Measurements from ENCODE around the gene ZC3H13.
A peak's percentile ranks its signal among the peaks of the same experiment; 100 is the strongest.

ZC3H13 gene

GRCh38 chr13:46071590-46072249 is 19.2 kb upstream of the ZC3H13 start:
- Histone ChIP-seq H3K4me3 (ENCODE audit: low read length in 2 of 2) (no peak overlapping the region), H3K4me1 (ENCODE audit: control insufficient read depth in 2 of 2, insufficient read depth in 2 of 2, low read length in 2 of 2) (no peaks in the 10 kb centered on the region), H3K9ac (ENCODE audit: low read depth in 1 of 2, low read length in 2 of 2) (no peak overlapping the region), H3K36me3 (ENCODE audit: control insufficient read depth in 2 of 2, insufficient read depth in 2 of 2, low read length in 2 of 2) (no peaks in the 10 kb centered on the region), H3K9me3 (ENCODE audit: control insufficient read depth in 2 of 2, low read length in 2 of 2) (no peaks in the 10 kb centered on the region), H3K27me3 (ENCODE audit: control insufficient read depth in 2 of 2, insufficient read depth in 2 of 2, low read length in 2 of 2) (no peaks in the 10 kb centered on the region), H3K27ac (ENCODE audit: low read depth in 2 of 2, low read length in 2 of 2) (no peak overlapping the region)

GRCh38 chr13:46063292-46063691 is 10.7 kb upstream of the ZC3H13 start:
- no peaks in the 10 kb centered on the region for H3K27me3 ChIP-seq (ENCODE audit: control insufficient read depth in 2 of 2, insufficient read depth in 2 of 2, low read length in 2 of 2)
- no peaks in the 10 kb centered on the region for H3K36me3 ChIP-seq (ENCODE audit: control insufficient read depth in 2 of 2, insufficient read depth in 2 of 2, low read length in 2 of 2)
- no peaks in the 10 kb centered on the region for H3K4me1 ChIP-seq (ENCODE audit: control insufficient read depth in 2 of 2, insufficient read depth in 2 of 2, low read length in 2 of 2)
- H3K9me3 ChIP-seq (ENCODE audit: control insufficient read depth in 2 of 2, low read length in 2 of 2) = no peaks in the 10 kb centered on the region
- H3K27ac ChIP-seq (ENCODE audit: low read depth in 2 of 2, low read length in 2 of 2) = no peak overlapping the region
- H3K4me3 ChIP-seq (ENCODE audit: low read length in 2 of 2) = no peak overlapping the region
- no peak overlapping the region for H3K9ac ChIP-seq (ENCODE audit: low read depth in 1 of 2, low read length in 2 of 2)

- Histone ChIP-seq H3K36me3 (ENCODE audit: control insufficient read depth in 2 of 2, insufficient read depth in 2 of 2, low read length in 2 of 2) (no peaks in the 10 kb centered on the region), H3K27me3 (ENCODE audit: control insufficient read depth in 2 of 2, insufficient read depth in 2 of 2, low read length in 2 of 2) (no peaks in the 10 kb centered on the region)
Observed at GRCh38 chr13:46062185-46062584, 9.6 kb upstream of the ZC3H13 start.

GRCh38 chr13:46059405-46059804 is 6.9 kb upstream of the ZC3H13 start:
- Histone ChIP-seq H3K27ac (ENCODE audit: low read depth in 2 of 2, low read length in 2 of 2) (no peak overlapping the region), H3K27me3 (ENCODE audit: control insufficient read depth in 2 of 2, insufficient read depth in 2 of 2, low read length in 2 of 2) (no peaks in the 10 kb centered on the region), H3K9me3 (ENCODE audit: control insufficient read depth in 2 of 2, low read length in 2 of 2) (no peaks in the 10 kb centered on the region), H3K9ac (ENCODE audit: low read depth in 1 of 2, low read length in 2 of 2) (no peak overlapping the region), H3K4me3 (ENCODE audit: low read length in 2 of 2) (no peak overlapping the region), H3K4me1 (ENCODE audit: control insufficient read depth in 2 of 2, insufficient read depth in 2 of 2, low read length in 2 of 2) (no peaks in the 10 kb centered on the region), H3K36me3 (ENCODE audit: control insufficient read depth in 2 of 2, insufficient read depth in 2 of 2, low read length in 2 of 2) (no peaks in the 10 kb centered on the region)

More at GRCh38 chr13:46062185-46062584, 9.6 kb upstream of the ZC3H13 start:
- Histone ChIP-seq H3K4me1 (ENCODE audit: control insufficient read depth in 2 of 2, insufficient read depth in 2 of 2, low read length in 2 of 2) (no peaks in the 10 kb centered on the region), H3K9me3 (ENCODE audit: control insufficient read depth in 2 of 2, low read length in 2 of 2) (no peaks in the 10 kb centered on the region), H3K9ac (ENCODE audit: low read depth in 1 of 2, low read length in 2 of 2) (no peak overlapping the region), H3K27ac (ENCODE audit: low read depth in 2 of 2, low read length in 2 of 2) (no peak overlapping the region), H3K4me3 (ENCODE audit: low read length in 2 of 2) (no peak overlapping the region)

- Histone ChIP-seq H3K9me3 (ENCODE audit: control insufficient read depth in 2 of 2, low read length in 2 of 2) (no peaks in the 10 kb centered on the region), H3K36me3 (ENCODE audit: control insufficient read depth in 2 of 2, insufficient read depth in 2 of 2, low read length in 2 of 2) (no peaks in the 10 kb centered on the region), H3K9ac (ENCODE audit: low read depth in 1 of 2, low read length in 2 of 2) (no peak overlapping the region), H3K27ac (ENCODE audit: low read depth in 2 of 2, low read length in 2 of 2) (no peak overlapping the region), H3K27me3 (ENCODE audit: control insufficient read depth in 2 of 2, insufficient read depth in 2 of 2, low read length in 2 of 2) (peaks cover 0 to 3% of the 10 kb centered on the region in 2 donors), H3K4me1 (ENCODE audit: control insufficient read depth in 2 of 2, insufficient read depth in 2 of 2, low read length in 2 of 2) (no peaks in the 10 kb centered on the region), H3K4me3 (ENCODE audit: low read length in 2 of 2) (no peak overlapping the region)
Observed at GRCh38 chr13:46058268-46058667, 5.7 kb upstream of the ZC3H13 start.

- Histone ChIP-seq H3K4me1 (ENCODE audit: control insufficient read depth in 2 of 2, insufficient read depth in 2 of 2, low read length in 2 of 2) (peaks cover 3% of the 10 kb centered on the region in 2 donors), H3K4me3 (ENCODE audit: low read length in 2 of 2) (no peak overlapping the region), H3K27me3 (ENCODE audit: control insufficient read depth in 2 of 2, insufficient read depth in 2 of 2, low read length in 2 of 2) (peaks cover 0 to 3% of the 10 kb centered on the region in 2 donors), H3K36me3 (ENCODE audit: control insufficient read depth in 2 of 2, insufficient read depth in 2 of 2, low read length in 2 of 2) (no peaks in the 10 kb centered on the region), H3K9ac (ENCODE audit: low read depth in 1 of 2, low read length in 2 of 2) (no peak overlapping the region), H3K27ac (ENCODE audit: low read depth in 2 of 2, low read length in 2 of 2) (no peak overlapping the region), H3K9me3 (ENCODE audit: control insufficient read depth in 2 of 2, low read length in 2 of 2) (no peaks in the 10 kb centered on the region)
Observed at GRCh38 chr13:46057256-46058015, 4.9 kb upstream of the ZC3H13 start.

- peaks cover 0 to 3% of the 10 kb centered on the region in 2 donors for H3K27me3 ChIP-seq (ENCODE audit: control insufficient read depth in 2 of 2, insufficient read depth in 2 of 2, low read length in 2 of 2)
- H3K4me1 ChIP-seq (ENCODE audit: control insufficient read depth in 2 of 2, insufficient read depth in 2 of 2, low read length in 2 of 2) = peaks cover 7 to 13% of the 10 kb centered on the region in 2 donors
- H3K36me3 ChIP-seq (ENCODE audit: control insufficient read depth in 2 of 2, insufficient read depth in 2 of 2, low read length in 2 of 2) = no peaks in the 10 kb centered on the region
- no peaks in the 10 kb centered on the region for H3K9me3 ChIP-seq (ENCODE audit: control insufficient read depth in 2 of 2, low read length in 2 of 2)
- H3K4me3 ChIP-seq (ENCODE audit: low read length in 2 of 2) = peak overlapping the region; percentile 83 to 84
- H3K9ac ChIP-seq (ENCODE audit: low read depth in 1 of 2, low read length in 2 of 2) = peak overlapping the region; percentile 84 to 87
- peak overlapping the region; percentile 82 to 88 for H3K27ac ChIP-seq (ENCODE audit: low read depth in 2 of 2, low read length in 2 of 2)
Observed at GRCh38 chr13:46053162-46054012, 841 bp upstream of the ZC3H13 start.

- peak overlapping the region; percentile 84 to 87 for H3K9ac ChIP-seq (ENCODE audit: low read depth in 1 of 2, low read length in 2 of 2)
- peaks cover 0 to 3% of the 10 kb centered on the region in 2 donors for H3K27me3 ChIP-seq (ENCODE audit: control insufficient read depth in 2 of 2, insufficient read depth in 2 of 2, low read length in 2 of 2)
- peak overlapping the region; percentile 83 to 84 for H3K4me3 ChIP-seq (ENCODE audit: low read length in 2 of 2)
- peaks cover 7 to 13% of the 10 kb centered on the region in 2 donors for H3K4me1 ChIP-seq (ENCODE audit: control insufficient read depth in 2 of 2, insufficient read depth in 2 of 2, low read length in 2 of 2)
- H3K9me3 ChIP-seq (ENCODE audit: control insufficient read depth in 2 of 2, low read length in 2 of 2) = no peaks in the 10 kb centered on the region
- H3K36me3 ChIP-seq (ENCODE audit: control insufficient read depth in 2 of 2, insufficient read depth in 2 of 2, low read length in 2 of 2) = no peaks in the 10 kb centered on the region
- H3K27ac ChIP-seq (ENCODE audit: low read depth in 2 of 2, low read length in 2 of 2) = peak overlapping the region; percentile 82 to 88
Observed at GRCh38 chr13:46051968-46052318, 603 bp downstream of the ZC3H13 start.

GRCh38 chr13:46050771-46051170 is 1.8 kb downstream of the ZC3H13 start:
- Histone ChIP-seq H3K36me3 (ENCODE audit: control insufficient read depth in 2 of 2, insufficient read depth in 2 of 2, low read length in 2 of 2) (no peaks in the 10 kb centered on the region), H3K9ac (ENCODE audit: low read depth in 1 of 2, low read length in 2 of 2) (no peak overlapping the region), H3K27ac (ENCODE audit: low read depth in 2 of 2, low read length in 2 of 2) (no peak overlapping the region), H3K4me1 (ENCODE audit: control insufficient read depth in 2 of 2, insufficient read depth in 2 of 2, low read length in 2 of 2) (peaks cover 7 to 13% of the 10 kb centered on the region in 2 donors), H3K4me3 (ENCODE audit: low read length in 2 of 2) (no peak overlapping the region), H3K27me3 (ENCODE audit: control insufficient read depth in 2 of 2, insufficient read depth in 2 of 2, low read length in 2 of 2) (peaks cover 0 to 3% of the 10 kb centered on the region in 2 donors), H3K9me3 (ENCODE audit: control insufficient read depth in 2 of 2, low read length in 2 of 2) (no peaks in the 10 kb centered on the region)

- Histone ChIP-seq H3K36me3 (ENCODE audit: control insufficient read depth in 2 of 2, insufficient read depth in 2 of 2, low read length in 2 of 2) (peaks cover 3 to 4% of the 10 kb centered on the region in 2 donors), H3K9me3 (ENCODE audit: control insufficient read depth in 2 of 2, low read length in 2 of 2) (no peaks in the 10 kb centered on the region), H3K4me3 (ENCODE audit: low read length in 2 of 2) (no peak overlapping the region), H3K27me3 (ENCODE audit: control insufficient read depth in 2 of 2, insufficient read depth in 2 of 2, low read length in 2 of 2) (no peaks in the 10 kb centered on the region), H3K9ac (ENCODE audit: low read depth in 1 of 2, low read length in 2 of 2) (no peak overlapping the region), H3K27ac (ENCODE audit: low read depth in 2 of 2, low read length in 2 of 2) (no peak overlapping the region), H3K4me1 (ENCODE audit: control insufficient read depth in 2 of 2, insufficient read depth in 2 of 2, low read length in 2 of 2) (peaks cover 0 to 3% of the 10 kb centered on the region in 2 donors)
Observed at GRCh38 chr13:46045424-46045823, 7.1 kb downstream of the ZC3H13 start.

All from mucosa of rectum (tissue), 2 donors.